Measurements from ENCODE around the gene CPVL. TPM values are rescaled to one million over a fixed set of nuclear protein-coding genes. Genes with fewer than 3 reads are reported as not detected.

CPVL gene
- total RNA-seq, 2 donors from 2014 or later, result 4.4 to 6.0 TPM

GRCh38 chr7:29033584-29033983 is 112.8 kb downstream of the CPVL start:
- Mint-ChIP-seq H3K27ac (no peak overlapping the region), H3K36me3 (ENCODE audit: low read depth) (no peaks in the 10 kb centered on the region), H3K27me3 (no peaks in the 10 kb centered on the region), H3K4me3 (no peak overlapping the region), H3K4me1 (no peaks in the 10 kb centered on the region)
- no peak for ATAC-seq
- H3K9me3 ChIP-seq (ENCODE audit: control insufficient read depth, low read length, poor library complexity, severe bottlenecking), result no peaks in the 10 kb centered on the region
- DNase-seq, result no peak

GRCh38 chr7:29032146-29032545 is 114.2 kb downstream of the CPVL start:
- no peaks in the 10 kb centered on the region for H3K4me1 Mint-ChIP-seq
- no peaks in the 10 kb centered on the region for H3K9me3 ChIP-seq (ENCODE audit: control insufficient read depth, low read length, poor library complexity, severe bottlenecking)
- no peak overlapping the region for H3K4me3 Mint-ChIP-seq
- DNase-seq (no peak), ATAC-seq (no peak)
- no peak overlapping the region for H3K27ac Mint-ChIP-seq
- no peaks in the 10 kb centered on the region for H3K27me3 Mint-ChIP-seq
- H3K36me3 Mint-ChIP-seq (ENCODE audit: low read depth), result no peaks in the 10 kb centered on the region

- H3K9me3 ChIP-seq (ENCODE audit: control insufficient read depth, low read length, poor library complexity, severe bottlenecking), result no peaks in the 10 kb centered on the region
- Mint-ChIP-seq H3K4me3 (no peak overlapping the region), H3K27me3 (no peaks in the 10 kb centered on the region), H3K27ac (no peak overlapping the region), H3K36me3 (ENCODE audit: low read depth) (no peaks in the 10 kb centered on the region), H3K4me1 (no peaks in the 10 kb centered on the region)
- DNase-seq, result no peak
- ATAC-seq, result no peak
These were observed 115.5 kb downstream of the CPVL start for GRCh38 chr7:29030781-29031275.

GRCh38 chr7:29022291-29022988 is 123.9 kb downstream of the CPVL start:
- H3K27ac Mint-ChIP-seq, result no peak overlapping the region
- peaks cover 4% of the 10 kb centered on the region for H3K9me3 ChIP-seq (ENCODE audit: control insufficient read depth, low read length, poor library complexity, severe bottlenecking)
- ATAC-seq (no peak), DNase-seq (no peak)
- H3K27me3 Mint-ChIP-seq, result no peaks in the 10 kb centered on the region
- no peak overlapping the region for H3K4me3 Mint-ChIP-seq
- H3K4me1 Mint-ChIP-seq, result no peaks in the 10 kb centered on the region
- no peaks in the 10 kb centered on the region for H3K36me3 Mint-ChIP-seq (ENCODE audit: low read depth)

GRCh38 chr7:29019896-29020295 is 126.4 kb downstream of the CPVL start:
- Mint-ChIP-seq H3K4me3 (no peak overlapping the region), H3K27ac (no peak overlapping the region), H3K27me3 (no peaks in the 10 kb centered on the region), H3K36me3 (ENCODE audit: low read depth) (no peaks in the 10 kb centered on the region), H3K4me1 (no peaks in the 10 kb centered on the region)
- no peak for ATAC-seq
- no peak for DNase-seq
- H3K9me3 ChIP-seq (ENCODE audit: control insufficient read depth, low read length, poor library complexity, severe bottlenecking), result peaks cover 4% of the 10 kb centered on the region

GRCh38 chr7:29019387-29019786 is 127.0 kb downstream of the CPVL start:
- DNase-seq (no peak), ATAC-seq (no peak)
- Mint-ChIP-seq H3K4me3 (no peak overlapping the region), H3K27ac (no peak overlapping the region), H3K27me3 (no peaks in the 10 kb centered on the region), H3K36me3 (ENCODE audit: low read depth) (no peaks in the 10 kb centered on the region), H3K4me1 (no peaks in the 10 kb centered on the region)
- H3K9me3 ChIP-seq (ENCODE audit: control insufficient read depth, low read length, poor library complexity, severe bottlenecking), result peaks cover 4% of the 10 kb centered on the region

- no peaks in the 10 kb centered on the region for H3K9me3 ChIP-seq (ENCODE audit: control insufficient read depth, low read length, poor library complexity, severe bottlenecking)
- no peaks in the 10 kb centered on the region for H3K27me3 Mint-ChIP-seq
- ATAC-seq, result no peak
- no peaks in the 10 kb centered on the region for H3K36me3 Mint-ChIP-seq (ENCODE audit: low read depth)
- DNase-seq, result no peak
- no peak overlapping the region for H3K27ac Mint-ChIP-seq
- no peaks in the 10 kb centered on the region for H3K4me1 Mint-ChIP-seq
- H3K4me3 Mint-ChIP-seq, result no peak overlapping the region
These were observed 128.6 kb downstream of the CPVL start for GRCh38 chr7:29017713-29018112.

- no peak overlapping the region for H3K27ac Mint-ChIP-seq
- DNase-seq (no peak), ATAC-seq (no peak)
- no peaks in the 10 kb centered on the region for H3K36me3 Mint-ChIP-seq (ENCODE audit: low read depth)
- no peak overlapping the region for H3K4me3 Mint-ChIP-seq
- no peaks in the 10 kb centered on the region for H3K9me3 ChIP-seq (ENCODE audit: control insufficient read depth, low read length, poor library complexity, severe bottlenecking)
- H3K4me1 Mint-ChIP-seq, result no peaks in the 10 kb centered on the region
- no peaks in the 10 kb centered on the region for H3K27me3 Mint-ChIP-seq
These were observed 131.6 kb downstream of the CPVL start for GRCh38 chr7:29014725-29015124.

- DNase-seq (no peak), ATAC-seq (no peak)
- no peaks in the 10 kb centered on the region for H3K9me3 ChIP-seq (ENCODE audit: control insufficient read depth, low read length, poor library complexity, severe bottlenecking)
- Mint-ChIP-seq H3K4me3 (no peak overlapping the region), H3K4me1 (no peaks in the 10 kb centered on the region), H3K36me3 (ENCODE audit: low read depth) (no peaks in the 10 kb centered on the region), H3K27ac (no peak overlapping the region), H3K27me3 (no peaks in the 10 kb centered on the region)
These were observed 132.4 kb downstream of the CPVL start for GRCh38 chr7:29013931-29014330.

- H3K4me3 Mint-ChIP-seq, result no peak overlapping the region
- H3K4me1 Mint-ChIP-seq, result no peaks in the 10 kb centered on the region
These were observed 133.1 kb downstream of the CPVL start for GRCh38 chr7:29013082-29013695.

GRCh38 chr7:29009947-29010346 is 136.4 kb downstream of the CPVL start:
- Mint-ChIP-seq H3K4me3 (no peak overlapping the region), H3K27me3 (no peaks in the 10 kb centered on the region), H3K4me1 (no peaks in the 10 kb centered on the region), H3K36me3 (ENCODE audit: low read depth) (no peaks in the 10 kb centered on the region), H3K27ac (no peak overlapping the region)
- no peak for ATAC-seq
- DNase-seq, result no peak
- no peaks in the 10 kb centered on the region for H3K9me3 ChIP-seq (ENCODE audit: control insufficient read depth, low read length, poor library complexity, severe bottlenecking)

More at GRCh38 chr7:29013082-29013695, 133.1 kb downstream of the CPVL start:
- Mint-ChIP-seq H3K27me3 (no peaks in the 10 kb centered on the region), H3K27ac (no peak overlapping the region), H3K36me3 (ENCODE audit: low read depth) (no peaks in the 10 kb centered on the region)
- H3K9me3 ChIP-seq (ENCODE audit: control insufficient read depth, low read length, poor library complexity, severe bottlenecking), result no peaks in the 10 kb centered on the region
- ATAC-seq (no peak), DNase-seq (no peak)

GRCh38 chr7:29008590-29008989 is 137.7 kb downstream of the CPVL start:
- H3K9me3 ChIP-seq (ENCODE audit: control insufficient read depth, low read length, poor library complexity, severe bottlenecking), result no peaks in the 10 kb centered on the region
- Mint-ChIP-seq H3K36me3 (ENCODE audit: low read depth) (no peaks in the 10 kb centered on the region), H3K27me3 (no peaks in the 10 kb centered on the region), H3K4me1 (no peaks in the 10 kb centered on the region), H3K4me3 (no peak overlapping the region), H3K27ac (no peak overlapping the region)
- no peak for DNase-seq
- ATAC-seq, result no peak

- Mint-ChIP-seq H3K36me3 (ENCODE audit: low read depth) (no peaks in the 10 kb centered on the region), H3K27ac (no peak overlapping the region), H3K4me3 (no peak overlapping the region), H3K4me1 (no peaks in the 10 kb centered on the region), H3K27me3 (no peaks in the 10 kb centered on the region)
- H3K9me3 ChIP-seq (ENCODE audit: control insufficient read depth, low read length, poor library complexity, severe bottlenecking), result no peaks in the 10 kb centered on the region
- DNase-seq (no peak), ATAC-seq (no peak)
These were observed 139.2 kb downstream of the CPVL start for GRCh38 chr7:29007127-29007526.

- ATAC-seq, result no peak
- H3K36me3 Mint-ChIP-seq (ENCODE audit: low read depth), result no peaks in the 10 kb centered on the region
- H3K9me3 ChIP-seq (ENCODE audit: control insufficient read depth, low read length, poor library complexity, severe bottlenecking), result no peaks in the 10 kb centered on the region
- H3K27me3 Mint-ChIP-seq, result no peaks in the 10 kb centered on the region
- no peaks in the 10 kb centered on the region for H3K4me1 Mint-ChIP-seq
- DNase-seq, result no peak
- no peak overlapping the region for H3K4me3 Mint-ChIP-seq
- H3K27ac Mint-ChIP-seq, result no peak overlapping the region
These were observed 140.5 kb downstream of the CPVL start for GRCh38 chr7:29005829-29006228.

Data from T-helper 17 cell (primary cell).